HepG2 (cell line): ENCODE data around the gene OSBP. TPM values are rescaled to one million over a fixed set of nuclear protein-coding genes. Genes with fewer than 3 reads are reported as not detected.

ENCODE experiments used
- ATAC-seq: fragments of 200-7000 bp; cut with Tn5 transposase; 3 replicates; pipeline ENCODE4 v1.9.1; 2020; ENCODE audit warnings: mild to moderate bottlenecking, moderate library complexity
- BruUV-seq: library from RNA; stranded (reverse); fragments of 400-500 nt; replicated peaks from 2 replicates; lab custom pipeline; 2021; lab: Mats Ljungman, UMichigan
- CTCF ChIA-PET: fragments of 300-600 bp; formaldehyde crosslinking; extraction: SDS; loops from one replicate; lab custom pipeline; 2021; ENCODE audit warnings: low total read pairs, inconsistent platforms, low intra/inter-chr PET ratio; lab: Yijun Ruan, JAX
- POLR2A ChIA-PET: fragments of 350-600 bp; sonication (Branson Sonifier 250); formaldehyde crosslinking; loops from one replicate; lab custom pipeline; 2020; ENCODE audit warnings: antibody characterized with exemption, inconsistent platforms; lab: Yijun Ruan, JAX
- DNase-seq: peaks from one replicate; pipeline ENCODE4 v3.0.0-alpha.2; 2015; ENCODE audit warnings: low spot score
- FAIRE-seq: peaks from 3 replicates; lab custom pipeline; 2011; peaks lifted over from hg19 to GRCh38; lab: Jason Lieb, UNC
- H2AFZ ChIP-seq: one replicate; pipeline ENCODE4 v1.6.1; 2011; ENCODE audit warnings: low read length, inconsistent platforms
- H3K27ac ChIP-seq: fragments of 300-600 bp; 3 replicates; pipeline ENCODE4 v1.8.0; 2011; ENCODE audit warnings: mixed run types, mild to moderate bottlenecking, mixed read lengths, low read length, inconsistent platforms; ENCODE audit not compliant: insufficient read depth; ENCODE audit errors: extremely low read length
- H3K27me3 ChIP-seq, 2 experiments: fragments of 200-600 bp in 1 of 2; 2 replicates in 1 of 2; 3 replicates in 1 of 2; pipeline versions ENCODE4 v1.6.0 to v1.8.0; 2011; ENCODE audit warnings: low read length in 2 of 2, mild to moderate bottlenecking in 2 of 2, moderate library complexity in 2 of 2, inconsistent platforms in 1 of 2; ENCODE audit not compliant: insufficient read depth in 2 of 2, control insufficient read depth in 1 of 2
- H3K36me3 ChIP-seq, 2 experiments: fragments of 200-600 bp in 1 of 2; replicated peaks in 1 of 2; 2 replicates in 1 of 2; 3 replicates in 1 of 2; pipeline versions ENCODE4 v1.5.1 to v1.8.0; 2011; ENCODE audit warnings: low read length in 2 of 2, inconsistent platforms in 1 of 2; ENCODE audit not compliant: insufficient read depth in 2 of 2, control insufficient read depth in 1 of 2
- H3K4me1 ChIP-seq: 2 replicates; pipeline ENCODE4 v1.5.1; 2012; ENCODE audit warnings: low read length, inconsistent platforms; ENCODE audit not compliant: insufficient read depth
- H3K4me2 ChIP-seq: 2 replicates; pipeline ENCODE4 v1.6.0; 2011; ENCODE audit warnings: low read depth, low read length, inconsistent platforms
- H3K4me3 ChIP-seq, 3 experiments: fragments of 200-600 bp in 1 of 3; sonication (generic), shearing (Covaris generic) in 1 of 3; replicated peaks in 1 of 3; 2 replicates each; pipeline ENCODE4 v1.5.1; 2011 to 2016; ENCODE audit warnings: low read length in 3 of 3, inconsistent platforms in 2 of 3, low read depth in 2 of 3, mild to moderate bottlenecking in 2 of 3, control low read depth in 1 of 3, mixed read lengths in 1 of 3; ENCODE audit not compliant: insufficient read depth in 1 of 3
- H3K79me2 ChIP-seq: one replicate; pipeline ENCODE4 v1.6.1; 2011; ENCODE audit warnings: low read length, inconsistent platforms; ENCODE audit not compliant: insufficient read depth
- H3K9ac ChIP-seq: 2 replicates; pipeline ENCODE4 v1.6.0; 2011; ENCODE audit warnings: mild to moderate bottlenecking, low read depth, low read length, inconsistent platforms; ENCODE audit not compliant: insufficient read depth
- H3K9me3 ChIP-seq: 2 replicates; pipeline ENCODE4 v1.5.1; 2012; ENCODE audit warnings: mild to moderate bottlenecking, low read length
- H4K20me1 ChIP-seq: 2 replicates; pipeline ENCODE4 v1.6.0; 2011; ENCODE audit warnings: inconsistent platforms, mild to moderate bottlenecking, low read length, moderate library complexity; ENCODE audit not compliant: insufficient read depth
- ELF4 ChIP-seq: sonication (generic); formaldehyde crosslinking; IDR thresholded peaks from 2 replicates; pipeline ENCODE4 v1.5.0; 2020; ENCODE audit warnings: missing genetic modification reagents, mild to moderate bottlenecking, moderate library complexity, borderline replicate concordance
- SOX13 ChIP-seq, 3 experiments: fragments of 450-650 bp in 1 of 3; sonication (generic) in 1 of 3; formaldehyde crosslinking in 1 of 3; IDR thresholded peaks in 2 of 3; conservative IDR thresholded peaks in 1 of 3; 2 replicates each; pipeline versions ENCODE4 v1.5.0 to v1.6.1; 2016 to 2020; ENCODE audit warnings: antibody characterized with exemption in 1 of 3, mild to moderate bottlenecking in 1 of 3, missing compliant biosample characterization in 1 of 3, missing genetic modification reagents in 1 of 3, moderate library complexity in 1 of 3
- SOX5 ChIP-seq: IDR thresholded peaks from 2 replicates; pipeline ENCODE4 v1.6.1; 2016; ENCODE audit warnings: borderline replicate concordance
- SOX6 ChIP-seq, 2 experiments: fragments of 450-650 bp in 1 of 2; sonication (generic) in 1 of 2; formaldehyde crosslinking in 1 of 2; IDR thresholded peaks; 2 replicates each; pipeline versions ENCODE4 v1.4.0 to v1.6.1; 2017 to 2020; ENCODE audit warnings: antibody characterized with exemption in 1 of 2, mild to moderate bottlenecking in 1 of 2, missing genetic modification reagents in 1 of 2
- WGBS: methylation state at CpG from one replicate; pipeline ENCODE4 v1.1.6; 2017; ENCODE audit warnings: low lambda C conversion rate; 5-methylcytosine and 5-hydroxymethylcytosine counted together
- in situ Hi-C: cut with HindIII; loops from 2 replicates; pipeline ENCODE4 v1.10.0; 2017; ENCODE audit warnings: low pct_unique_long_range_greater_than_20kb; ENCODE audit not compliant: extremely low pct_ligation_motif_present
- intact Hi-C: fragments of 100-400 bp; cut with micrococcal nuclease; formaldehyde crosslinking; loops from one replicate; pipeline ENCODE4 v1.10.0; 2022; ENCODE audit not compliant: unreplicated experiment
- polyA plus RNA-seq, 8 experiments: library from polyadenylated mRNA; depleted of rRNA in 3 of 8; stranded (reverse) in 7 of 8; unstranded in 1 of 8; fragments of >200 nt; fragmentation: Illumina TruSeq in 4 of 8; extraction: Trizol in 4 of 8; gene quantifications; 2 replicates each; pipeline versions ENCODE4 v1.2.1 to v1.2.3, GENCODE V29; 2011 to 2016; ENCODE audit warnings: low read depth in 4 of 8, missing spikeins in 1 of 8, mixed read lengths in 1 of 8; ENCODE audit not compliant: insufficient read depth in 1 of 8
- total RNA-seq, 5 experiments: library from RNA; depleted of rRNA; stranded (reverse); fragments of >200 nt; fragmentation: Illumina TruSeq; extraction: Trizol; gene quantifications; 2 replicates each; pipeline ENCODE4 v1.2.3, GENCODE V29; 2016; ENCODE audit warnings: low read depth in 1 of 5
- TF ChIP-seq, protein P1 (sequence below): sonication (generic); formaldehyde crosslinking; IDR thresholded peaks from 2 replicates; pipeline ENCODE4 v1.4.0; 2020; ENCODE audit warnings: missing genetic modification reagents

OSBP gene
- total and polyA plus RNA-seq, 2 of the 13 experiments (the other 11 are each of a cell fraction or from before 2014, with no cell fraction given) = 12.1 to 13.5 TPM

DNA sequence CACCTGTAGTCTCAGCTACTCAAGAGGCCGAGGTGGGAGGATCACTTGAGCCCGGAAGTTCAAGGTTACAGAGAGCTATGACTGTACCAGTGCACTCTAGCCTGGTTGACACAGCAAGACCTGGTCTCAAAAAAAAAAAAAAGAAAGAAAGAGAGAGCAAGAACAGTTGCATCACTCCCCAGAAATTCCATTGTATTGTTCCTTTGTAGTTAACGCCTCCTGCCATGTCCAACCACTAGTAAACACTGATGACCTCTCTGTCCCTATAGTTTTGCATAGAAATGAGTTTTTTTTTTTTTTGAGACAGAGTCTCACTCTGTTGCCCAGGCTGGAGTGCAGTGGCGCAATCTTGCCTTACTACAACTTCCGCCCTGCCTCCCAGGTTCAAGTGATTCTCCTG, 42.5 kb upstream of the OSBP start:
- Histone ChIP-seq H2AFZ (no peak overlapping the region), H3K9ac (no peak overlapping the region), H4K20me1 (no peaks in the 10 kb centered on the region), H3K27me3 (no peaks in the 10 kb centered on the region), H3K4me3 (no peak overlapping the region), H3K4me1 (no peaks in the 10 kb centered on the region)
- POLR2A ChIA-PET = no interaction called here
- DNase-seq = peak; percentile 7
- in situ Hi-C loops = no loop called here
- BruUV-seq = no TSS peak
- TF ChIP-seq SOX5 (CRISPR knock-in tag) = peak; percentile 61
- TF ChIP-seq, protein P1, sequence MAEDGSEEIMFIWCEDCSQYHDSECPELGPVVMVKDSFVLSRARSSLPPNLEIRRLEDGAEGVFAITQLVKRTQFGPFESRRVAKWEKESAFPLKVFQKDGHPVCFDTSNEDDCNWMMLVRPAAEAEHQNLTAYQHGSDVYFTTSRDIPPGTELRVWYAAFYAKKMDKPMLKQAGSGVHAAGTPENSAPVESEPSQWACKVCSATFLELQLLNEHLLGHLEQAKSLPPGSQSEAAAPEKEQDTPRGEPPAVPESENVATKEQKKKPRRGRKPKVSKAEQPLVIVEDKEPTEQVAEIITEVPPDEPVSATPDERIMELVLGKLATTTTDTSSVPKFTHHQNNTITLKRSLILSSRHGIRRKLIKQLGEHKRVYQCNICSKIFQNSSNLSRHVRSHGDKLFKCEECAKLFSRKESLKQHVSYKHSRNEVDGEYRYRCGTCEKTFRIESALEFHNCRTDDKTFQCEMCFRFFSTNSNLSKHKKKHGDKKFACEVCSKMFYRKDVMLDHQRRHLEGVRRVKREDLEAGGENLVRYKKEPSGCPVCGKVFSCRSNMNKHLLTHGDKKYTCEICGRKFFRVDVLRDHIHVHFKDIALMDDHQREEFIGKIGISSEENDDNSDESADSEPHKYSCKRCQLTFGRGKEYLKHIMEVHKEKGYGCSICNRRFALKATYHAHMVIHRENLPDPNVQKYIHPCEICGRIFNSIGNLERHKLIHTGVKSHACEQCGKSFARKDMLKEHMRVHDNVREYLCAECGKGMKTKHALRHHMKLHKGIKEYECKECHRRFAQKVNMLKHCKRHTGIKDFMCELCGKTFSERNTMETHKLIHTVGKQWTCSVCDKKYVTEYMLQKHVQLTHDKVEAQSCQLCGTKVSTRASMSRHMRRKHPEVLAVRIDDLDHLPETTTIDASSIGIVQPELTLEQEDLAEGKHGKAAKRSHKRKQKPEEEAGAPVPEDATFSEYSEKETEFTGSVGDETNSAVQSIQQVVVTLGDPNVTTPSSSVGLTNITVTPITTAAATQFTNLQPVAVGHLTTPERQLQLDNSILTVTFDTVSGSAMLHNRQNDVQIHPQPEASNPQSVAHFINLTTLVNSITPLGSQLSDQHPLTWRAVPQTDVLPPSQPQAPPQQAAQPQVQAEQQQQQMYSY (CRISPR knock-in tag) = no peak
- peak; percentile 69; the same call in 1 of the 2 replicates for TF ChIP-seq SOX13 (IDR thresholded peaks at IDR 0.05)
- peak in 1 of 2 experiments; percentile 83; a peak in 2 of 4 replicates for TF ChIP-seq SOX13 (CRISPR knock-in tag; conservative IDR thresholded peaks at IDR 0.05 in 1 of 2, IDR thresholded peaks at IDR 0.05 in 1 of 2)
- no peak for TF ChIP-seq ELF4 (CRISPR knock-in tag)
- TF ChIP-seq SOX6 (IDR thresholded peaks at IDR 0.05) = no peak
- peak; percentile 32; the same call in 1 of the 2 replicates for TF ChIP-seq SOX6 (CRISPR knock-in tag; IDR thresholded peaks at IDR 0.05)
- TF ChIP-seq, all 625 proteins: peak for 3
- CTCF ChIA-PET = no interaction called here
- H3K36me3 ChIP-seq = peaks cover 26 to 75% of the 10 kb centered on the region in 2 experiments
- no peaks in the 10 kb centered on the region for H3K79me2 ChIP-seq
- 91% methylated on average over 5 of the region's 5 CpGs for WGBS
- no peaks in the 10 kb centered on the region for H3K9me3 ChIP-seq
- no peak for ATAC-seq
- no peak overlapping the region for H3K4me2 ChIP-seq
- no peak for FAIRE-seq
- intact Hi-C loops = no loop called here
- no peak overlapping the region for H3K27ac ChIP-seq
